GM08714 (cell line): ENCODE measurements around the gene STAT5A.
"Not testable (repeated sequence)": the region's sequence is repeated elsewhere in the genome, so short reads cannot be mapped to it uniquely, and the experiment has no call there.

Source experiments
- H3K4me3 ChIP-seq: fragments of 200-500 bp; sonication (Bioruptor generic); 2 replicates; pipeline ENCODE4 v1.5.1; 2014; ENCODE audit warnings: mild to moderate bottlenecking, low read length, inconsistent platforms
- ZNF274 ChIP-seq: IDR thresholded peaks from 2 replicates; pipeline ENCODE4 v1.6.1; 2012; ENCODE audit warnings: mild to moderate bottlenecking, low read depth, low read length

The STAT5A gene

GRCh38 chr17:42338427-42338985 lies 50.2 kb downstream of the STAT5A start:
- TF ChIP-seq ZNF274 = no peak
- H3K4me3 ChIP-seq = no peak overlapping the region

DNA sequence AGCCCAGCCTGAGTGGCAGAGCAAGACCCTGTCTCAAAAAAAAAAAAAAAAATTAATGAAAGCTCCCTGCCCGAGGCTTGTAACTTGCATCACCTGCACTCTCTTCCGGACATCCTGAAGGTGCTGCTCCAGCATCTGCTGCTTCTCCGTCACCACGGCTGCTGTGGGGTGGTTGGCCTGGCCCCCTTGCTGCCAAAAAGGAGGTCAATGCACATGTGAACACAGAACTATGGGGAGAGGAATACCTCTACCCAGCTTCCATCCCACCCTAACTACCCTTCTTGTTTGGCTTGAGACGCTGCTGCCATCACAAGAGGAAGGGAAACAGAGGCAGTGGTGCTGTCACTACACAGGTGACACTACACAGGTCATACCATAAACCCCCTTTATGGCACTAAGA lies 50.9 kb downstream of the STAT5A start:
- TF ChIP-seq ZNF274 = no peak
- H3K4me3 ChIP-seq = no peak overlapping the region

GRCh38 chr17:42340691-42341127 lies 52.4 kb downstream of the STAT5A start:
- no peak for TF ChIP-seq ZNF274
- H3K4me3 ChIP-seq = no peak overlapping the region

DNA sequence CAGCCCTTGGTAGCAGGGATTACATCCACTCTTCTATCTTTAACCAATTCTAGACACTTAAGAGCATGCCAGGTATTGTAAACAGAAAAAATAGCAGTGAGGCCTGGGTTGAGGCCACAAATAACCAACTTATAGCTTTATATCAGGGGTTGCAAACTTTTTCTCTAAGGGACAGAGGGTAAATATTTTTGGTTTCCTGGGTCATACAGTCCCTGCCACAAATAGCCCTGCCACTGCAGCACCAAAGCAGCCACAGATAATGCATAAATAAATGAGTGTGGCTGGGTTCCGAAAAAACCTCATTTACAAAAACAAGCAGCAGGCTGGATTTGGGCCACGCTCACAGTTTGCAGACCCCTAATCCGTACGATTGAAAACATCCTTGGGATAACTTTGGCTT lies 53.3 kb downstream of the STAT5A start:
- H3K4me3 ChIP-seq = no peak overlapping the region
- TF ChIP-seq ZNF274 = no peak

DNA sequence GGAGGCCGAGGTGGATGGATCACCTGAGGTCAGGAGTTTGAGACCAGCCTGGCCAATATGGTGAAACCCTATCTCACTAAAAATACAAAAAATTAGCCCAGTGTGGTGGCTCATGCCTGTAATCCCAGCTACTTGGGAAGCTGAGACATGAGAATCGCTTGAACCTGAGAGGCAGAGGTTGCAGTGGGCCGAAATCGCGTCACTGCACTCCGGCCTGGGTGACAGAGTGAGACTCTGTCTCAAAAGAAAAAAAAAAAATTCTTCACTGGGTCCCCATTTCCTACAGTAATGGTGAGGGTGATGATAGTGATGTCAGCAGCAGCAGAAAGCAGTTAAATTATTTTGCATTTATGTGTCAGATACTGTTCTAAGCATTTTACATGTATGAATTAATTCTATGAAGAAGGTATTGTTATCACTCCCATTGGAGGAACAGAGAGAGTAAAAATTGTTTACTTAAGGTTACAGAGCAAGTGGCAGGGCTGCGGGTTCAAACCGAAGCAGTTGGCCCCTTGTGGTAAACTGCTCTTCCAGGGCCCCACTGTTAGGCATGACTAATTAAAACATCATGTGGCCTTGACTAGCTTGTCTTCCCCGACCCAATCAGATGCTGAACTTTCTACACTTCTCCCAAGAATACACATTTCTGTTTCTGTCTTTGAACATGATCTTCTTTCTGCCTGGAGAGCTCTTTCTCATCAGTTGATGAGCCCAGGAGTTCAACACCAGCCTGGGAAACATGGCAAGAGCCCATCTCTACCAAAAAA lies 54.1 kb downstream of the STAT5A start:
- TF ChIP-seq ZNF274 = no peak

GRCh38 chr17:42345396-42346073 lies 57.2 kb downstream of the STAT5A start:
- no peak for TF ChIP-seq ZNF274
- H3K4me3 ChIP-seq = no peak overlapping the region

More for the DNA sequence above, 54.1 kb downstream of the STAT5A start:
- no peak overlapping the region for H3K4me3 ChIP-seq

GRCh38 chr17:42346481-42346880 lies 58.2 kb downstream of the STAT5A start:
- no peak for TF ChIP-seq ZNF274
- no peak overlapping the region for H3K4me3 ChIP-seq

DNA sequence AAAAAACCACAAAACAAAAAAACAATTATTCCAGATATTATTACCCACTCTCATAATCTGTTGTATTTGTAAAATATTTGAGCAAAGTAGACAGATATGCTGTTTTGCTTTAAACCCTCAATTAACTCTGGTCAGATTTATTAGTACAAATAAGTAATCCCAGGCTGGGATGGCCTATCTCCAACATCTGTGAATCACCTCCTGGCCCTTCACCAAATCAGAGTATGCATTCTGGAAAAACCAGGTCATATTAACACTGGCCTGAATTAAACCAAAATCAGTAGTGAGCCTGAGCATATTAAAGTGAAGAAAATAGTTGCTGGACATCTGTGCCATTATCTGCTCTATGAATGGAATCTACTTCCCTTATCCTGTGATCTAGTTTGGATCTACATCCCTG lies 58.9 kb downstream of the STAT5A start:
- no peak overlapping the region for H3K4me3 ChIP-seq
- no peak for TF ChIP-seq ZNF274

- no peak overlapping the region for H3K4me3 ChIP-seq
- TF ChIP-seq ZNF274 = no peak
Observed at GRCh38 chr17:42347606-42348005, 59.3 kb downstream of the STAT5A start.

DNA sequence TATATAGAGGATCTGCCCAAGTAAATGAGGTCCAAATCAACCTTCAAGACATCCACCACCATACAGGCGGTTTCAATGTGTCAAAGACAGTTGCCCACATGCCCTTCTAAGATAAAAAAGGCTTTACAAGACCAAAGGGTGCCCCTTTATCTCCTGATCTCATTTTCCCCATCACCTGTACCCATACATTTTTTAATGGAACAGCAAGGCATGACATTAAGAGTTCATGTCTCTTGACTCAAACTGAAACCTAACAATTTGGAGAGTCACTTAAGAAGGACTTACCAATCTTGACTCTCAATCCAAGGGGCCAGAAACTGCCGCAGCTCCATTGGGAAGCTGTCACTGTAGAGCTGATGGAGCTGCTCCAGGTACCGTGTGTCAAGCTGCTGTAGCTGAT lies 59.8 kb downstream of the STAT5A start:
- no peak for TF ChIP-seq ZNF274
- no peak overlapping the region for H3K4me3 ChIP-seq

- H3K4me3 ChIP-seq = no peak overlapping the region
- TF ChIP-seq ZNF274 = no peak
Observed at GRCh38 chr17:42354956-42355843, 66.9 kb downstream of the STAT5A start.

DNA sequence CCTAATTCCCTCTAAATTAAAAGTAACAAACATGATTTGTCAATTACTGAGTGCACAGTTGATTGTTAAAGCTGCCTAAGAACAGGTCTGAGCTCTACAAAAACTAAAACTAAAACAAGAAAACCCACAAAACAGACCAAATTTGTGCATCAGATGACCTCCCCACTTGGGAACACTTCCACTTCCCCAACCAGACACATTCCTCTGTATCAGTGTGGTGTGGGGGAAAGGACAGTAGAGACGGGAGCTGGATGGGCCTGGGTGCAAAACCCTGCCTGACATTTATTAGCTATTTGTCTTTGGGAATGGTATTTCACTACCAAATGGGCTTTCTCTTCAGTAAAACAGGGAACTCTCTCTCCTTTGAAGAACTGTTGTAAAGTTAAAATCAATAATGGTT lies 70.1 kb downstream of the STAT5A start:
- TF ChIP-seq ZNF274 = no peak
- H3K4me3 ChIP-seq = no peak overlapping the region

- TF ChIP-seq ZNF274 = no peak
- H3K4me3 ChIP-seq = no peak overlapping the region
Observed at GRCh38 chr17:42359133-42359532, 70.8 kb downstream of the STAT5A start.

DNA sequence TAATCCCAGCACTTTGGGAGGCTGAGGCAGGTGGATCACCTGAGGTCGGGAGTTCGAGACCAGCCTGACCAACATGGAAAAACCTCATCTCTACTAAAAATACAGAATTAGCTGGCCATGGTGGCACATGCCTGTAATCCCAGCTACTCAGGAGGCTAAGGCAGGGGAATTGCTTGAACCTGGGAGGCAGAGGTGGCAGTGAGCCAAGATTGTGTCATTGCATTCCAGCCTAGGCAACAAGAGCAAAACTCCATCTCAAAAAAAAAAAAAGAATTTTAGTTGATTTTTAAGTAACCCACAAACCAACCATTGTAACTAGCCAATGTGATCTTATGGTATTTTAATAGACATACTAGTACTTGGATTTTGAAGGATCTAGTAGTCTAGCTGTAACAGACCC lies 72.1 kb downstream of the STAT5A start:
- not testable (repeated sequence) for H3K4me3 ChIP-seq
